ENCODE measurements around the gene BDKRB1.

DNA sequence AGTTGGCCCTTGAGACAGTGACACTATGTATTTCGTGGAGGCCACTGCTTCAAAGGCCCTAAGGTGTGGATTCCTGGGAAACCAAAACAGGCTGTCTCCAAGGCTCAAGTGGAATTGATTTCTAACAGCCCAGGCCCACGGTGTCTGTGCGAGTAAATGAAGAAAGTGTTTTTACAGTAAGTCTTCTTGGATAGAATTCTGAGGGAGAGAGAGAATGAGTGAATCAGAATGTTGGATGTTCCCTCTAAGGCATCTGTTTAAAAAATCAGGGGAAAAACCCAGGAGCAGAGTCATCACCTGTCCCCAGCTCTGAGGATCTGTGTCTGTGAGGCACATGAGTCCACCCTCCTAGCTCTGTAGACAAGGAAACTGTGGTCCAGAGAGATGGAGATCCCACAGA lies 22.3 kb upstream of the BDKRB1 start:
- TF ChIP-seq, protein P1, sequence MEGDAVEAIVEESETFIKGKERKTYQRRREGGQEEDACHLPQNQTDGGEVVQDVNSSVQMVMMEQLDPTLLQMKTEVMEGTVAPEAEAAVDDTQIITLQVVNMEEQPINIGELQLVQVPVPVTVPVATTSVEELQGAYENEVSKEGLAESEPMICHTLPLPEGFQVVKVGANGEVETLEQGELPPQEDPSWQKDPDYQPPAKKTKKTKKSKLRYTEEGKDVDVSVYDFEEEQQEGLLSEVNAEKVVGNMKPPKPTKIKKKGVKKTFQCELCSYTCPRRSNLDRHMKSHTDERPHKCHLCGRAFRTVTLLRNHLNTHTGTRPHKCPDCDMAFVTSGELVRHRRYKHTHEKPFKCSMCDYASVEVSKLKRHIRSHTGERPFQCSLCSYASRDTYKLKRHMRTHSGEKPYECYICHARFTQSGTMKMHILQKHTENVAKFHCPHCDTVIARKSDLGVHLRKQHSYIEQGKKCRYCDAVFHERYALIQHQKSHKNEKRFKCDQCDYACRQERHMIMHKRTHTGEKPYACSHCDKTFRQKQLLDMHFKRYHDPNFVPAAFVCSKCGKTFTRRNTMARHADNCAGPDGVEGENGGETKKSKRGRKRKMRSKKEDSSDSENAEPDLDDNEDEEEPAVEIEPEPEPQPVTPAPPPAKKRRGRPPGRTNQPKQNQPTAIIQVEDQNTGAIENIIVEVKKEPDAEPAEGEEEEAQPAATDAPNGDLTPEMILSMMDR (IDR thresholded peaks at IDR 0.05), result no peak
- TF ChIP-seq POLR2A (IDR thresholded peaks at IDR 0.05) (no peak), POLR2AphosphoS5 (IDR thresholded peaks at IDR 0.05) (no peak)

All from prostate gland (tissue), 2 donors.